M059J (cell line): ENCODE data around the gene JPH3. TPM values are rescaled to one million over a fixed set of nuclear protein-coding genes. Genes with fewer than 3 reads are reported as not detected.

Source experiments
- DNase-seq: peaks from one replicate; pipeline ENCODE4 v3.0.0-alpha.2; 2012; ENCODE audit warnings: low read depth
- total RNA-seq: library from RNA; depleted of rRNA; stranded (reverse); fragments of >200 nt; shearing (Covaris generic); gene quantifications from 2 replicates; pipeline ENCODE4 v1.2.3, GENCODE V29; 2014

JPH3 gene
- total RNA-seq, 1 experiment from 2014 or later = 0.05 TPM

DNA sequence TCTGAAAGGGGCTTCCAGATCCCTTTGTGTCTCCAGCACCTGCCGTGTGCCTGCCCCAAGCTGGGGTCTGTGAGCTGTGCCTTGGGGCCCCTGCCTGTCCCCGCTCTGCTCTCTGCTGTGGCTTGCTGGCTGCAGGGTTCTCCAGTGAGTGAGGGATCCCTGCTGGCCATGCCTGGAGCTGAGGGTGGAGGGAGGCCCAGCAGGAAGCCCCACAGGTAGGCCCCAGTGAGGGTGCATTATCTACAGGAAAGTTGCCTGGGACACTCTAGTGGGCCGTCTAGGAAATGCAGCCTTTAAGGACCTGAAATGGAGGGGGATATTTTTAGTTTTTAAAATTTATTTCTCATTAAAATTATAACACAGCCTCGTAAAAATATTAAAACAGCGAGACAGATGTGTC is 50.9 kb downstream of the JPH3 start:
- DNase-seq = peak; percentile 13

DNA sequence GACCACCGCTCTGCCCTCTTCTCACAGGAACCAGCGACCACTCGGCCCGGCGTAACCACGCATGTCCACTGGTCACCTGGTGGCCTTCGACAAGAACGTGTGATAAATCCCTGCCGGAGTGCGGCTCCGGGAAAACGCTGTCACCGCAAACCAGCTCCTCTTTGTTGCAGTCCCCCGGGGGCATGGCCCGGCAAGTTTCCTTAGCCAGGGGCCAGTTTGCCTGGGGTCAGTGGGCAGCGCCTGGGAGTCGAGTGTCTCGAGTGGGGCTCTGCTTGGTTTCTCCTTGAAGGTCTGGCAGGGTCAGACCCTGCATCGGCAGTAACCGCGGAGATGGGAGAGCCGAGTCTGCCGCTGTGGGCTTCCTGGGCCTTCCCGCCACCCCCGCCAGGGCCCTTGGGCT is 52.5 kb downstream of the JPH3 start:
- DNase-seq = no peak

- DNase-seq = no peak
Observed at GRCh38 chr16:87656328-87656727, 54.0 kb downstream of the JPH3 start.

- DNase-seq = peak; percentile 22
Observed at GRCh38 chr16:87657621-87658192, 55.4 kb downstream of the JPH3 start.

GRCh38 chr16:87658564-87659225 is 56.4 kb downstream of the JPH3 start:
- DNase-seq = no peak

DNA sequence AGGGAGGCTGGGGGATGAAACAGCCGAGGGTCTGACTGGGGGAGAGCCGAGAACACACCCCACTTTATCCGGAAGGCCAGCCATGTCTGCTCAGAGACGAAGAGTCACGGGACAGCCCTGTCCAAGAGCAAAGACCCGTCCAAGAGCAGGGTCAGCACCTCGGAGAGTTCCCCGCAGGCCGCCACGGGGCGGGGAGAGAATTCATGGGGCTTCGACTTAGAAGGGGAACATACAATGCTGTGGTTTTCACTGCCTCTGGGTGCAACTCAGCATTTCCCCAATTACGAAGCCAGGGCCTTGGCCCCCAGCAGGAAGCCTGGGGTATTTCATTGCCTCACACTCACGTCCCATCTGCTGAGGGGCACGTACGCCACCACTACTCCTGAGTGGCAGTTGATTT is 59.3 kb downstream of the JPH3 start:
- peak; percentile 48 for DNase-seq

GRCh38 chr16:87662254-87663204 is 60.2 kb downstream of the JPH3 start:
- DNase-seq = no peak

DNA sequence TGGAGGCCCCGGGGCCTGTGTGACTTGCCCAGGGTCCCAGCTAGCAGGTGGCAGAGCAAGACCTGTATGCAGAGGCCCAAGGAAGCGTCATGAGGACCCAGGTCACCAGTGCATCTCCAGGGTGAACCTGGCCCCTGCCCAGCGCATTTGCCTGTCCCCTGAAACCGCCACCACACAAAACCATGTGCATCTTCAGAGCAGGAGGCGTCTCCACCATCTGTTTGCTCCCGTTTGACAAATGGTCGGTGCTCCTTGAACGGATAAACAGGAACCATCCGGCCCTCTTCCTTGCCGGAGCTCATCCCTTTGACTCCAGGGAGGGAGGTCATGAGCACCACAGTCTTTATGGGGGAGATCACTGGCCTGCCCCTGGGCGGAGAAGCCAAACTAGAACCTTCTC is 62.5 kb downstream of the JPH3 start:
- DNase-seq = no peak

GRCh38 chr16:87665193-87665592 is 62.9 kb downstream of the JPH3 start:
- DNase-seq = no peak

DNA sequence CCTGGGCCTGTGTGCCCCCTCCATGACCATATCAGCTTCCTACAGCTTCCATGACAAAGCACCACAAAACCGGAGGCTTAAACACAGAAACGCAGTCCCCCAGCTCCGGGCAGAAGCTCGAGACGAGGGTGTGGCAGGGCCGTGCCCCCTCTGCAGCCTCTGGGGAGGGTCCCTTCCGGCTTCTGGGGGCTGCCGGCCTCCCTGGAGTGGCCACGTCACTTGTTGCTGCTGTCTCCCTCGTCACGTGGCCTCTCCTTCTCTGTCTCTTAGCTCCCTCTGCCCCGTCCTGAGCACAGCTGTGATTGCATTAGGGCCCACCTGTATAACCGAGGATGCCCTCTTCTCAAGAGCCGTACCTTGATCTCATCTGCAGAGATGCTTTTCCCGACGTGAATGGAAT is 64.6 kb downstream of the JPH3 start:
- DNase-seq = no peak

DNA sequence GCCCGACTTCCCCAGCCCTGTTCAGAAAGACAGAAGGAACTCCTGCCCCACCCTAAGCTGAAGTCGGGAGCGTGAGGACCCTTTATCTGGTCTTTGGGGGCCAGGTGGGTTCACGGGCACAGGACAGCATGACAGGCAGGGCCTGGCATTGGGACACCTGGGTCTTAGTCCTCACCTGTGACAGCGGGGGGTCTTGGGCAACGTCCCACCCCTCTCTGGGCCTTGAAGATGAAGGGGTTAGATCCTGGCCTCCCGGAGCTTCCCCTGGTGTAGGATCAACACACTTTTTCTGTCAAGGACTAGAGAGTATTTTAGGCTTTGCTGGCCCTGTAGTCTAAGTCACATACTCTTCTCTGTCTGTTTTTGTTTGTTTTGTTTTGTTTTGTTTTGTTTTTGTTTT is 65.1 kb downstream of the JPH3 start:
- DNase-seq = no peak

GRCh38 chr16:87667946-87668345 is 65.6 kb downstream of the JPH3 start:
- DNase-seq = no peak

DNA sequence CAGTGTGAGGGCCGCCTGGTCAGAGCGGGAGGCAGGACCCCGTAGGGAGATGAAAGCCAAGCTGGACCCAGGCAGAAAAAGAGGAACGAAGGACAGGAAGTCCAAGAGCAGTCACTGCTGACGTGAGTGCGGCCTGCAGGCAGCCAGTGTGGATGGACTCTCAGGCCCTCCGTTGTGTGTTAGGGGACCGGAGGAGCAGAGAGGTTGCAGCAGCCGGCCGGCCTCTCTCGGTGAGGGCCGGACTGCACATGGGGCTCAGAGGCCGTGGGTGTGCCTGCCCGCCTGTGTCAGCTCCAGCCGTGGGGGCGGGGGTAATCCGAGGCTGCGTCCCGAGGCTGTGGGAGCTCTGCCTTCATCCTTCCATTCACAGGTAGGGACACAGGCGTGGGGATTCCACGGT is 67.4 kb downstream of the JPH3 start:
- no peak for DNase-seq

GRCh38 chr16:87671221-87671620 is 68.9 kb downstream of the JPH3 start:
- no peak for DNase-seq

- DNase-seq = no peak
Observed at GRCh38 chr16:87671715-87672270, 69.5 kb downstream of the JPH3 start.

DNA sequence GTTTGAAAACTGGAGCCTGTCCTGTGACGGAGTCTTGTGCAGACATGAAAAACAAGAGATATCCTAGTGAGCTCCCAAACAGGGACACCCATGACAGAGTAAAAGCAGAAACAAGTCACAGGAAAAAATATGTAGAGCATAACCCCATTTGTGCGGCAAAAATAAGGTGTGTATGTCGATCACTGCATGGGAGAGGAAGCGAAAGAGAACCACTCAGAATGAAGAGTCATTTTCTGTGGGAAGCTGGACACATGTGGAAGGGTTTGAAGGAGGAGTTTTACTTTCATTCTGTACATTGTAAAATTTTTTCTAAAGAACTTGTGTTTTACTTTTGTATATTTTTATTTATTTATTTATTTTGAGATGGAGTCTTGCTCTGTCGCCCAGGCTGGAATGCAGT is 72.1 kb downstream of the JPH3 start:
- DNase-seq = no peak

DNA sequence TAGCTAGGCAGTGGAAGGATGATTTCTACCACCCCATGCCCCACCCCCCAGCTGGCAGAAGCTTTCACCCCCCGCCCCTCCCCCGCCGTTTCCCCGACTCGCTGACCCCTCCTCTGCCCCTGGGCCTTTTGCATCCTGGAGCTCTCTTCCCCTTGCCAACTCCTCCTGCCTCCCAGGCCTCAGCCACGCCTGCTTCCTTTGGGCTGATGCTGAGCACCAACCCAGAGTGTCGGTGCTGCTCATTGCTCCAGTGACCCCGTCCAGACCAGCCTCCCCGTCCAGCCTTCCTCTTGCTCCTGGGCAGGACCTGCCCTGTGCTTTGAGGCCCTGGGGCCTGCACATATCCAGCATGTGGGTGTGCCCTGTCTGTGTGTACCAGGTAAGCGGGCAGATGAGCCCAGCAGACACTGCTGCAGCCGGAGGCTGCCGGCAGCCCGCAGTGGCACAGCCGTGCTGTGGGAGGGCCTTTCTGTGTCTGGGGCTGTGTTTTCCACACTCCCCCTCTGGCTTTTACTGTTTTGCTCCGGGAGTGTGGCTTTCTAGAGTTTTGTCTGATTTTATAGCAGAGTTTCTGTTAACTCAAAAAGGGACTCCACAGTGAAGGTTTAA is 72.9 kb downstream of the JPH3 start:
- no peak for DNase-seq

DNA sequence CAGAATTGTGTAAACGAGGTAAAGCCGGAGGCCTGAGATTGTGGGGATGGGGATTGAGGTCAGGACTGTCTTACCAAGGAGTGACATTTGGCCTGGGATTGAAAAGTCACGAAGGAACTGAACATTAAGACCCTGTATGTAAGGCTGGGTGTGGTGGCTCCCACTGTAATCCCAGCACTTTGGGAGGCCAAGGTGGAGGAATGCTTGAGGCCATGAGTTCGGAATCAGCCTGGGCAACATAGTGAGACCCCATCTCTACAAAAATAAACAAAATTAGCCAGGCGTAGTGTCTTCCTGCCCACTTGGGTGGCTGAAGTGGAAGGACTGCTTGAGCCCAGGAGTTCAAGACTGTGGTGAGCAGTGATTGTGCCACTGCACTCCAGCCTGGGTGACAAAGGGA is 75.5 kb downstream of the JPH3 start:
- DNase-seq = no peak

DNA sequence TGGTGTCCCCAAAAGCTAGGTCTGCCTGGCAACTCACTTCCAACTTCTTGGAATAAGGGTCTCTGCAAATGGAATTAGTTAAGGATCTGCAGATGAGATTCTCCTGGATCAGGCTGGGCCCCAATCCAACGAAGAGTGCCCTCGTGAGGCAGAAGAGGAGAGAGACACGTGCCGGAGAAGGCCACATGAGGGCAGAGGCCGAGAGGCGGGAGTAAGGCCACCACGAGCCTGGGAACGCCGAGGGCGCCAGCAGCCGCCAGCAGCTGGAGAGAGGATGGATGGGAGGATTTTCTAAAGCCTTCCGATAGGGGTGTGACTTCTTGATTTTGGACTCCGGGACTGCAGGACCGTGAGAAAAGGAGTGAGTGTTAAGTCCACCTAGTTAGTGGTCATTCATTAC is 76.3 kb downstream of the JPH3 start:
- DNase-seq = no peak

- DNase-seq = no peak
Observed at GRCh38 chr16:87679593-87680271, 77.4 kb downstream of the JPH3 start.

- no peak for DNase-seq
Observed at GRCh38 chr16:87680272-87680644, 78.0 kb downstream of the JPH3 start.
